HepG2 (cell line): Measurements from ENCODE around the gene CPED1.

Experiments used
- ARHGAP35 ChIP-seq: sonication (generic); formaldehyde crosslinking; IDR thresholded peaks from 2 replicates; pipeline ENCODE4 v1.9.0; 2022; ENCODE audit warnings: mild to moderate bottlenecking, inconsistent platforms, moderate library complexity, missing genetic modification reagents, borderline replicate concordance
- ATF2 ChIP-seq: sonication (generic); formaldehyde crosslinking; IDR thresholded peaks from 2 replicates; pipeline ENCODE4 v1.4.0; 2020; ENCODE audit warnings: missing genetic modification reagents
- CTCF ChIP-seq: sonication (generic); formaldehyde crosslinking; IDR thresholded peaks from 2 replicates; pipeline ENCODE4 v1.5.0; 2020; ENCODE audit warnings: mild to moderate bottlenecking, missing genetic modification reagents, moderate library complexity
- FOXM1 ChIP-seq: sonication (generic); formaldehyde crosslinking; IDR thresholded peaks from 2 replicates; pipeline ENCODE4 v1.5.0; 2020; ENCODE audit warnings: missing genetic modification reagents
- IRF2 ChIP-seq: IDR thresholded peaks from 2 replicates; pipeline ENCODE4 v1.6.1; 2018; ENCODE audit warnings: missing genetic modification reagents, missing compliant biosample characterization
- NFKBIZ ChIP-seq: IDR thresholded peaks from 2 replicates; pipeline ENCODE4 v1.6.1; 2018; ENCODE audit warnings: missing genetic modification reagents, missing compliant biosample characterization
- POLR2A ChIP-seq, 2 experiments: IDR thresholded peaks; 2 replicates each; pipeline ENCODE4 v1.6.1; 2011; ENCODE audit warnings: low read depth in 2 of 2, low read length in 2 of 2, mild to moderate bottlenecking in 1 of 2, moderate library complexity in 1 of 2; ENCODE audit not compliant: insufficient read depth in 1 of 2
- SMAD3 ChIP-seq: sonication (generic); formaldehyde crosslinking; IDR thresholded peaks from 2 replicates; pipeline ENCODE4 v1.4.0; 2020; ENCODE audit warnings: missing genetic modification reagents
- TRAFD1 ChIP-seq: sonication (generic); formaldehyde crosslinking; IDR thresholded peaks from 2 replicates; pipeline ENCODE4 v1.5.1; 2020; ENCODE audit warnings: missing genetic modification reagents, mild to moderate bottlenecking, borderline replicate concordance
- ZNF143 ChIP-seq: sonication (generic); formaldehyde crosslinking; IDR thresholded peaks from 2 replicates; pipeline ENCODE4 v1.4.0; 2020; ENCODE audit warnings: missing genetic modification reagents
- ZNF782 ChIP-seq: sonication (generic); formaldehyde crosslinking; IDR thresholded peaks from 2 replicates; pipeline ENCODE4 v1.4.0; 2020; ENCODE audit warnings: missing genetic modification reagents, mild to moderate bottlenecking, borderline replicate concordance

- TF ChIP-seq ZNF143 (CRISPR knock-in tag), result no peak
- no peak for TF ChIP-seq TRAFD1
- no peak for TF ChIP-seq ARHGAP35 (CRISPR knock-in tag)
- no peak for TF ChIP-seq NFKBIZ
- TF ChIP-seq ATF2 (CRISPR knock-in tag), result no peak
- TF ChIP-seq CTCF, result no peak
- no peak for TF ChIP-seq SMAD3 (CRISPR knock-in tag)
- TF ChIP-seq FOXM1 (CRISPR knock-in tag), result no peak
- no peak for TF ChIP-seq ZNF782 (CRISPR knock-in tag)
- no peak for TF ChIP-seq POLR2A (IDR thresholded peaks at IDR 0.05; ENCODE audit: insufficient read depth in 1 of 2, low read depth in 2 of 2, low read length in 2 of 2)
- no peak for TF ChIP-seq IRF2 (CRISPR knock-in tag)
Observed at GRCh38 chr7:121261207-121261884, 272.8 kb downstream of the CPED1 start.
